ENCODE measurements around the gene SLCO2B1.
"Not testable (repeated sequence)": the region's sequence is repeated elsewhere in the genome, so short reads cannot be mapped to it uniquely, and the experiment has no call there.

The SLCO2B1 gene

DNA sequence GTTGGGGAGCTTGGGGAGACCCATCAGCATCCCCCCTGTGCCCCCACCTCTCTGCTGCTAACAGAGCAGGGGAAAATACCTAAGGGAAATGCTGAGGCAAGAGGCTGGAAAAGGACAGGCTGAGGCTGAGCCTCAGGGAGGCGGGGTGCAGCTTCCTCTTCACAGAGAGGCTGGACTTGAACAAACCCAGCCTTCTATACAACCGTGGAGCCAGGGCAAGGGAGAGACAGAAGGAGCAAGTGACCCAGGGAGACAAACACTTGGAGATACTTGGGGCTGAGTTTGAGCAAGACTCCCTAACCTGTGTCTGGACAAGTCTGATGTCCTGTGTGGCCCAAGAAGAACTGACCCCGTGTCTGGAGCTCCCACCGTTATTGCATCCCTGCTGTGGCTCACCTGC is at the start of gene SLCO2B1:
TSS of gene SLCO2B1 (plus strand) at position 229 of the 400 bp plus-strand sequence. CDS start 275 bp downstream, outside the sequence.
- no peak for FAIRE-seq
- no peak for DNase-seq (ENCODE audit: insufficient read length, low spot score)

DNA sequence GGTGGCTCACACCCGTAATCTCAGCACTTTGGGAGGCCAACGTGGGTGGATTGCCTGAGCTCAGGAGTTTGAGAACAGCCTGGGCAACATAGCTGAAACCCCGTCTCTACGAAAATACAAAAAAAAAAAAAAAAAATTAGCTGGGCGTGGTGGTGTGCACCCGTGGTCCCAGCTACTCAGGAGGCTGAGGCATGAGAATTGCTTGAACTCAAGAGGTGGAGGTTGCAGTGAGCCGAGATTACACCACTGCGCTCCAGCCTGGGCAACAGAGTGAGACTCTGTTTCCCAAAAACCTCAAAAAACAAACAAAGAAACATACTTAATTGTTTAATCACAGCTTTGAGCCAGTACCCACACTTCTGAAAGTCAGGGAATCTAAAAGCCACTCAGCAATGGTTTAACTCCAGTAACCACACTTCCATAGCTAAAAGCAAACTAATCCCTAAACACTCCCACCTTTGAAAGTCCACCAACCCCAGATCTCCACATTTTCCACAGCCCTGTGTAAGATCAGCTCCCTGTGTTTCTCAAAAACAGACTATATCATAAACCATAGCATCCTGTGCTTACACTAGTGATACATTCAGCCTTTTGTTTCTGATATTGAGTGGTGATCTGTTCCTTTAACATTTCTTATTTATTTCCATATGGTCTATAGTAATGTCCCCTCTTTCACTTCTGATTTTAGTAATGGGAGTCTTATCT is 49.3 kb upstream of the SLCO2B1 start:
- FAIRE-seq = no peak
- DNase-seq (ENCODE audit: insufficient read length, low spot score) = no peak

- no peak for FAIRE-seq
- peak; percentile 37 for DNase-seq (ENCODE audit: insufficient read length, low spot score)
Observed at GRCh38 chr11:75103380-75104026, 47.4 kb upstream of the SLCO2B1 start.

GRCh38 chr11:75105462-75105925 is 45.4 kb upstream of the SLCO2B1 start:
- FAIRE-seq = no peak

GRCh38 chr11:75105967-75106681 is 44.8 kb upstream of the SLCO2B1 start:
- not testable (repeated sequence) for FAIRE-seq

More at GRCh38 chr11:75105462-75105925, 45.4 kb upstream of the SLCO2B1 start:
- no peak for DNase-seq (ENCODE audit: insufficient read length, low spot score)

GRCh38 chr11:75107187-75107586 is 43.7 kb upstream of the SLCO2B1 start:
- peak; percentile 65 for DNase-seq (ENCODE audit: insufficient read length, low spot score)
- peak; percentile 91 for FAIRE-seq

More at GRCh38 chr11:75105967-75106681, 44.8 kb upstream of the SLCO2B1 start:
- DNase-seq (ENCODE audit: insufficient read length, low spot score) = not testable (repeated sequence)

DNA sequence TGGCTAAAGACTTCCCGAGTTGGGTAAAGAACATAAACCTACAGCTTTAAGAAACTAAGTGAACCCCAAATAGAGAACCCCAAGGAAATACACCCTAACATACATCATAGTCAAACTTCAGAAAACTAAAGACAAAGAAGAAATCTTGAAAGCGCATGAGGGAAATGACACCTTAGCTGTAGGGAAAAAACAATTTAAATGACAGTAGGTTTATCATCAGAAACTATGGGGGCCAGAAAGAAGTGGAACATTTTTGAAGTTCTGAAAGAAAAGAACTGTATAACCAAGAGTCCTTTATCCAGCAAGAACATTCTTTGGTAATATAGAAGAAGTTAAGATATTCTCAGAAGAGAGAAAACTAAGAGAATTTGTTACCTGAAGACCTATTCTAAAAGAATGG is 38.7 kb upstream of the SLCO2B1 start:
- FAIRE-seq (no peak), DNase-seq (ENCODE audit: insufficient read length, low spot score) (no peak)

- FAIRE-seq = no peak
- DNase-seq (ENCODE audit: insufficient read length, low spot score) = no peak
Observed at GRCh38 chr11:75113030-75113429, 37.9 kb upstream of the SLCO2B1 start.

DNA sequence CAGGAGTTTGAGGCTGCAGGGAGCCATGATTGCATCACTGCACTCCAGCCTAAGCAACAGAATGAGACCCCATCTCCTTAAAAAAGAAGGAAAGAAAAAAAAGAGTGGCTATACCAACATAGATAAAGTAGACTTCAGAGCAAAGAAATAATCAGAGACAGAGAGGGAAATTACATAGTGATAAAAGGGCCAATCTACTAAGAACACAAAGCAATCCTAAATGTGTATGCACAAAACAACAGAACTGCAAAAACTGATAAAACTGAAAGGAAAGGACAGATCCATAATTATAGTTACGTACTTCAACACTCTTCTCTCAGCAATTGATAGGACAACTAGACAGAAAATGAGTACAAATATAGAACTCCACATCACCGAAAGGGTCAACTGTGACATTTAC is 36.4 kb upstream of the SLCO2B1 start:
- no peak for DNase-seq (ENCODE audit: insufficient read length, low spot score)
- no peak for FAIRE-seq

DNA sequence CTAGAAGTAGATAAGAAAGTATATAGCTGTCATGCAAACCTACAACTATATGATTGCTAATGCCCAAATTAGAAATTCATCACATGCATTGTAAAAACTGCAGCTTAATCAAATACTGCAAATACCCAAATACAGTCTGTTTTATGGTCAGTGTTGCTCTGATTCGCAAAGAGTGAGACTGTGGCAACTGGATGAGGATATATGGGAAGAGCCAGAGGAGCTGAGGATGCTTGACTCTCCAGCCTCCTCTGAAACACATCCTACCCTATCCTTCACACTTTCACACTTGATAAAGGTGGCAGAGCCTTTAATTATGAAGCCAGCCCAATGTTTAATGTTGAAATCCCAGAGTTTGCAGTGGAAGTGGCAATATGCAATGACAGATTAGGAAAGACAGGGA is 32.3 kb upstream of the SLCO2B1 start:
- DNase-seq (ENCODE audit: insufficient read length, low spot score) (no peak), FAIRE-seq (no peak)

DNA sequence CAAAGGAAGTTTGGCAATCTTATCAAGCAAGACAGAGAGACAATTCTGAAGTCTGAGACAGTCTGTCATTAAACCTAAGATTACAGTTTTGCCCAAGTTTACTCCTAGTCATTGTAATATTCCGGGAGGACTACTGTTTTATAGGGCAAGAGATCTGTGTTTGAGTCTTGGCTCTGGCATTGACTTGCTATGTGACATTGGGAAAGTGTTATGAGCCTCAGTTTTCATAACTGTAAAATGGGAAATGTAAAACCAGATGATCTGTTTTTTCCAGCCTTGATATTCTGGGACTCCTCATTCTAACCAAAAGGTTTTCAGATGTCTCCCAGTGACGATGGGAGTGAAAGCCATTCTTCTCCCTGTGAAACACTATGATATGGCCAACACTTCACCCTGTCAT is 24.3 kb upstream of the SLCO2B1 start:
- no peak for DNase-seq (ENCODE audit: insufficient read length, low spot score)
- no peak for FAIRE-seq

DNA sequence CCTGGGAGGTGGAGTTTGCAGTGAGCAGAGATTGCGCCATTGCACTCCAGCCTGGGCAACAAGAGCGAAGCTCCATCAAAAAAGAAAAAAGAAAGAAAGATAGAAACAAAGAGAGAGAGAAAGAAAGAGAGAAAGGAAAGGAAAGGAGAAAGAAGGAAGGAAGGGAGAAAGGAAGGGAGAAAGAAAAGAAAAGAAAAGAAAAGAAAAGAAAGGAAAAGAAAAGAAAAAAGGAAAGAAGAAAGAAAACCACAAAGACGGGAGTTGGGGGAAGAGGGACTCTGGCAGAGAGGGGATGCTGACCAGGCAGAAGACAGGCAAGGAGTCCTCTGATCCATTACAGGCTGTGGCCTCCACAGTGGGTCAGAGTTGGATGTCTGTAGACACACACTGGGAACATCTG is 18.8 kb upstream of the SLCO2B1 start:
- DNase-seq (ENCODE audit: insufficient read length, low spot score) (no peak), FAIRE-seq (no peak)

GRCh38 chr11:75133976-75134375 is 16.9 kb upstream of the SLCO2B1 start:
- DNase-seq (ENCODE audit: insufficient read length, low spot score) (no peak), FAIRE-seq (no peak)

GRCh38 chr11:75135021-75135650 is 15.8 kb upstream of the SLCO2B1 start:
- no peak for FAIRE-seq
- no peak for DNase-seq (ENCODE audit: insufficient read length, low spot score)

- FAIRE-seq (no peak), DNase-seq (ENCODE audit: insufficient read length, low spot score) (no peak)
Observed at GRCh38 chr11:75135651-75136050, 15.3 kb upstream of the SLCO2B1 start.

DNA sequence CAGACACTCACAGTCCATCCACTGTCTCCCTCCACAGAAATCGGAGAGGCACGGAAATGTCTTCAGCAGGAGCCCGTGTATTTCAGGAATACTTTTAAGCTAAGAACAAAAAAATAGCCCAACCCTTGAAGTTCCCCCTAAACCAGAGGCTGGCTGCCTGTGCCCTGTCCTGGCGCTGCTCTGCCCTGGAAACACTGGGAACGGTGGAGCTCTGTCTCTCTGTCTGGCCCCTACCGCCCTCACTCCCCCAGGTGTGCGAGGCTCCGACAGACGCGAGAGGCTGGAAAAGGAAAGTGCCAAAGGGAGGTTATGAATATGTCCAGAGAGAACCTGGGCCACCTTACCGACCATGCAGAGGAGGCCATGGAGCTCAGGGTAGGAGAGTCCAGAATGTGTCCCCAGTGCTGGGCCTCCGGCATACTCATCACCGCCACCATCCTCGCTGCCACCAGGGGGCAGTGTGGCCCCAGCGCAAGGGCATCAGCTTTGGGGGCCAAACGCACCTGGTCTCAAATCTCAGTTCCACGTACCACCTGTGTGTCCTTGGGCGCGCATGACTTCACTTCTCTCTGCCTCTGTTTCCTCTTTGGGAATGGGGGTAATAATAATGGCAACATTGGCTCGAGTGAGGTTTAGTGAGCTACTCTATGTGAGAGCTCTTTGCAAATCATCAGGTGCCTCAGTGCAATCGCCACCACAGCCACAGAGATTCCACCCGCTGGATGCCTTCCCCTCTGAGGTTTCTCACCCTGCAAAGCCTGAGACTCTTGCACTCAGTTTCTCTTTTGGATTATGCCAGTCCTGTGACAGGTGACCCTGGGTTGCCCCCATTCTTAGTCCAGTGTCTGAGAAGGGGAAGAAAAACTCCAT is 10.4 kb upstream of the SLCO2B1 start:
- peak; percentile 63 for DNase-seq (ENCODE audit: insufficient read length, low spot score)
- FAIRE-seq = peak; percentile 20

DNA sequence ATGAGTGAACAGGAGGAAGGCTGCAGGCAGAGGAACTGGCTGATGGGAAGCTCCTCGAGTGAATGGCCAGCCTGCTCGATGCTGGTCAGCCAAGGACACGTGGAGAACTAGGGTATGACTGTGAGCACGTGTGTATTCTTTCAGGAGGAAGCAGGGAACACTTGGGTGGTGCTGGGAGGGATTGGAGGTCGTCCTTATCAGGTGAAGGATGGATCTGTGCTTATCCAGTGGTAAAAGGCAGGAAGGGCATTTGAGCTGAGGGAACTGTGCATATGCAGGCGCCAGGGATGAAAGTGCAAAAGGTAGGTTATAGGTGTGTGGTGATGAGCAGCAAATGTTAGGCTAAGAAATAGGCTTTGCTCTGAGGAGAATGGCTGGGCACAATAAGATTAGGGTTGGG is 9.7 kb upstream of the SLCO2B1 start:
- DNase-seq (ENCODE audit: insufficient read length, low spot score) (no peak), FAIRE-seq (no peak)

GRCh38 chr11:75142714-75143419 is 8.0 kb upstream of the SLCO2B1 start:
- DNase-seq (ENCODE audit: insufficient read length, low spot score) (peak; percentile 98), FAIRE-seq (peak; percentile 89)

- FAIRE-seq (no peak), DNase-seq (ENCODE audit: insufficient read length, low spot score) (no peak)
Observed at GRCh38 chr11:75143420-75143731, 7.5 kb upstream of the SLCO2B1 start.

GRCh38 chr11:75144716-75145014 is 6.2 kb upstream of the SLCO2B1 start:
- DNase-seq (ENCODE audit: insufficient read length, low spot score) (no peak), FAIRE-seq (no peak)
